Jurkat, Clone E6-1 (cell line): Measurements from ENCODE around the gene EZR.

Source experiments
- DNase-seq: peaks from one replicate; pipeline ENCODE4 v3.0.0-alpha.2; 2011; ENCODE audit warnings: low read depth, low spot score
- H3K4me3 ChIP-seq: 2 replicates; pipeline ENCODE4 v1.5.1; 2011; ENCODE audit warnings: mild to moderate bottlenecking, low read length, control low read depth, moderate library complexity

EZR gene

DNA sequence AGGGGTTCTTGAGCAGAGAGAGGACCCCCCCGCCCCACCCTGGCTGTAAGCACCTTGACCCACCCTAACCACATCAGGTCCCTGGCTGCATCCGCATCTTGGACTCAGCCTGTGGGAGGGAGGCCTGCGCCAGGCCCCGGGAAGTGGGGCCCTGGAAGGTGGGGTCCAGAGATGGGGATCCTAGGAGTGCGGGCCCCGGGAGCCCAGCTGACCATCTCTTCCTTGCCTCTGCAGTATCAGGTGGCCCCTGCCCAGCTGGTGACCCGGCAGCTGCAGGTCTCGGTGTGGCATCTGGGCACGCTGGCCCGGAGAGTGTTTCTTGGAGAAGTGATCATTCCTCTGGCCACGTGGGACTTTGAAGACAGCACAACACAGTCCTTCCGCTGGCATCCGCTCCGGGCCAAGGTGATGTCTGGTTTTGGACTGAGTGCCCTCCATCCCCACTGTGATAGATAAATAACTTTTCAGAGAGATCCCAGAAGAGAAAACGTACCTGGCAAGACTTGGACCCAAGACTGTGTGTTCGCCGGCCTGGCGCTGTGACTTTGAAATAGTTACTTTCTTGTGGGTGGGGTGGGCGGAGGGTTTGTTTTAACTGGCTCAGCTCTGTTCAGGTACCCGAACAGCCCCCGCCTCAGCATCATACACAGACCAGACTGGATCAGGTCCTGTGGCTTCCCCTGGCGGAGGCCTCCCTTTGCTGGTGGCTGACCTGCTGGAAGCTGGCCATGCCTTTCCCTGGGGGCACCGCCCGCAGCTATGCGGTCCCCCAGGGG is 62.0 kb downstream of the EZR start:
- DNase-seq, result no peak

DNA sequence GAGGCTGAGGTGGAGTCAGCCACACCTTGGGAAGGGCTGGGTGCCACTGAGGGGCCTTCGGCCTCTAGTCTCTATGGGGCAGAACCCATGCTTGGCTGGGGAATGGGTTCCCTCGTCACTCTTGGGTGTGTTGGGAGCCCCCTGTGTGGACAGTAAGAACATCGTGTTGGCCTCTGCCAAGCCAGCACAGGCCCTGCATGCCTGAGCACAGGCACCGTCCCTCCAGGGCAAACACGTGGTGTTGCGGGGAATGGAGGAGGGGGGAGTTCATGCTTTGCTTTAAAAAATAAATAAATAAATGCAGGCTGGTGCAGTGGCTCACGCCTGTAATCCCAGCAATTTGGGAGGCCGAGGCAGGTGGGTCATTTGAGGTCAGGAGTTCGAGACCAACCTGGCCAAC is 63.0 kb downstream of the EZR start:
- no peak for DNase-seq
- H3K4me3 ChIP-seq, result no peak overlapping the region

More for the DNA sequence above, 62.0 kb downstream of the EZR start:
- no peak overlapping the region for H3K4me3 ChIP-seq

DNA sequence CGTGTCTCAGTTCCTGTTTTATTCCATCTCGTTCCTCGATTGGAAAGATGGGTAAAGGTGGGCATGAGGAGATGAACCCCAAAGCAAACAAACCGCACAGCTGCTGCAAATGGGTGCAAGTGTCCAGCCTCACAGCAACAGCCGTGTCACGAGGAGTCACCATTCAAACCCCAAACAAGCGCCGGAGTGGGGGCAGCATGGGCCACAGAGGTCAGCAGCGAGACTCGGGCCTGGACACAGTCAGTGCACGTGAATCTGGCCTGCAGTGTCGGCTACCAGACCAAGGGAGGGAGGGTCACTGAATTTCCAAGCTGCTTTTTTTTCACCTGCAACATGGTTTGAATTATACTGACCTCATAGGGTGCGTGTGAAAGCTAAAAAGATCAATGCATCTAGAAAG is 63.5 kb downstream of the EZR start:
- DNase-seq, result no peak
- no peak overlapping the region for H3K4me3 ChIP-seq

DNA sequence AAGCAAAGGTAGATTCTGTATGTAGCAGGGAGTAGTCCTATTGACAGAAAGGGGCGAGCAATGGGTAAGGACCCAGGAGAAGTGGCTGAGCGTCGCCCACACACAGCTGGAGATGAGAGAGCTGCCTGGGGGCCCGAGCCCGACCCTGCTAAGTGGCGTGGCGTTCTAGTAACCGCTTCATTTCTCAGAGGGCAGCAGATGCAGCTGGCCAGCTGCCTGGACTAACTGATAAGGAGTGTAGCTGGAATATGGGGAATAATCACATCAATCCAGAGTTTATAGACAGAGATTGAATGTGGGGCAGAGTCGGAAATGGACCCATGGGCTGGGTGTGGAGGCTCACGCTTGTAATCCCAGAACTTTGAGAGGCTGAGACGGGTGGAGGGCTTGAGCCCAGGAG is 64.4 kb downstream of the EZR start:
- DNase-seq, result no peak
- H3K4me3 ChIP-seq, result no peak overlapping the region

DNA sequence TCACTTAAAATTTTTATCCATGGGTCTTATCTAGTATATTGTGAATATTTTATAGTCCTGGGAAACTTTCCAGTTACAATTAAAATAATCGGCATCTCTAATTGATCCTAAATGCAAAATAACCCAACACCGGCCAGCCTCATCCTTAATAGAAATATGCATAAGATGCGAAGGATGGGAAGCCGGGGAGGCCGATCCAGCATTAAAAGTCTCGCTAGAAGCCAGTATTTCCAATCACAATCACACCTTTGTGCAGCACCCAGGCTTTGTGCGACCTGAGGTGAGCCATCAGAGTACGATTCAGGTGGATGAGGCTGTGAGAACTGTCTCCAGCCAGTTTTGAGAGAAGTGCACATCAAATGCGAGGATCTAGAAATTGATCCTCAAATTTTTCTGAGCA is 65.4 kb downstream of the EZR start:
- no peak for DNase-seq
- no peak overlapping the region for H3K4me3 ChIP-seq

DNA sequence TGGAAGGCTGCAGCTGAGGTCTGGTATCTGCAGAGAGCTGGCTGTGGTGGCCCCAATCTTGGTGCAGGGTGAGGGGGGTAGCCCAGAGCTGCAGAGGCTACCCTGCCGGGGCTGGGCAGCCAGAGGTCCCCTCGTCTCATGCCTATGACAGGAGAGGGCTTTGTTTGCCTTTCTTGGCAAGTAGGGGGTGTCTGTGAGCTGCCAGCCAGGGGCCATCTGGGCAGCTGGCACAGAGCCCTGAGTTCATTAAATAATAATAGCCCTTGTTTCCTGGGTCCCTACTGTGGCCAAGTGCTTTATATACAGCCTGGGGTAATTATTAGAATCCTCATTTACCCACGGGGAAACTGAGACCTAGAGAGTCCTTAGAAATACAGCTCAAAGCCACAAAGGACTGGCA is 66.6 kb downstream of the EZR start:
- H3K4me3 ChIP-seq, result no peak overlapping the region
- no peak for DNase-seq

DNA sequence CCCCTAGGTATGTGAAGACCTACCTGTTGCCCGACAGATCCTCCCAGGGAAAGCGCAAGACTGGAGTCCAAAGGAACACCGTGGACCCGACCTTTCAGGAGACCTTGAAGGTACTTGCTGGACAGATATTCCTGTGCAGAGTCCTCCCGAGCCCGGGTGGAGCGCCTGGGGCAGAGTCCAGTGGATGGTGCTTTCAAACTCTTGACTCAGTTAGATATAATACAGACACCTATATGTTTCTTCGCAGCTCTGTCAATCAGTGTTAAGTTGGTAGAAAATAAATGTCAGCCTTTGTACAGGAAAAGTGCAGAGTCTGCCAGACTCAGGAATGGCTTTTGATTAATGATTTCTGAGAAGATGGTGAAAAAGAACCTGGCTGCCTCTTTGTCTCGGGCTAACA is 67.2 kb downstream of the EZR start:
- DNase-seq, result no peak
- H3K4me3 ChIP-seq, result no peak overlapping the region

DNA sequence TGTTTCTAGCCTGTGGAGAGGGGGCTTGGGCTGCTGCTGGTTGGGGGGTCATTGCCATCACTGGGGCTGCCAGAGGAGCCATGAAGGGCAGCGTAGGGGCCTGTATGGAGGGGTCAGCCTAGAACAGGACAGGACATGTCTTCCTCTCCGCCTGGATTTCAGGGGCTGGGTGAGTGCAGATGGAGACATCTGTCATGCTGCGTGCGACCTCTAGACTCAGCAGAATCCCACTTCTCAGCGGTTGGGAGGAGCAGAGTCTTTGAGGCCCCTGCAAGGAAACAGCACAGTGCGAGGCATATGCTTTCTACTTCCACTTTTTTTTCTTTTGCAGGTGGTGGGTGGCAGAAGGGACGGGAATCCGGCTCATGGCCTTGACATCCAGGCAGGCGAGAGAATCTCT is 67.9 kb downstream of the EZR start:
- H3K4me3 ChIP-seq, result no peak overlapping the region
- DNase-seq, result no peak

DNA sequence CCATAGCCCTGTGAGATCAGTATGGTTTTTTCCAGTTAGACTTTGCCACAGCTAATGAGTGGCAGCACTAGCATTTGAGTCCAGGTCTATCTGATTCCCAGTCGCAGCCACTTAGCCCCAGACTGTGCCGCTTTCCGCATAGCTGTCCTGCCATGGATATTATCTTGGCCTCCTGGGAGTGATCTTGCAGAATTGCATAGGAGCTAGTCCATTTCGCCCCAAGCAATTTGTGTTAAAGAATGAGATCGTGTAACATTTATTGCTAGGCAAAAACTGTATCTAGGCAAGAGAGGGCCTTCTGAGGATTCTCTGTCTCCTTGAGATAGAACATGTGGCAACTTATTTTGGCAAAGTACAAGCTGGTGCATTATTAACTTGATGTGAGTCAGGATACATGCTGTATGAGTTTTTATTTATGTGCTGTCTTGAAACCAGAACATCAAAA is 74.2 kb downstream of the EZR start:
- no peak overlapping the region for H3K4me3 ChIP-seq
- no peak for DNase-seq

DNA sequence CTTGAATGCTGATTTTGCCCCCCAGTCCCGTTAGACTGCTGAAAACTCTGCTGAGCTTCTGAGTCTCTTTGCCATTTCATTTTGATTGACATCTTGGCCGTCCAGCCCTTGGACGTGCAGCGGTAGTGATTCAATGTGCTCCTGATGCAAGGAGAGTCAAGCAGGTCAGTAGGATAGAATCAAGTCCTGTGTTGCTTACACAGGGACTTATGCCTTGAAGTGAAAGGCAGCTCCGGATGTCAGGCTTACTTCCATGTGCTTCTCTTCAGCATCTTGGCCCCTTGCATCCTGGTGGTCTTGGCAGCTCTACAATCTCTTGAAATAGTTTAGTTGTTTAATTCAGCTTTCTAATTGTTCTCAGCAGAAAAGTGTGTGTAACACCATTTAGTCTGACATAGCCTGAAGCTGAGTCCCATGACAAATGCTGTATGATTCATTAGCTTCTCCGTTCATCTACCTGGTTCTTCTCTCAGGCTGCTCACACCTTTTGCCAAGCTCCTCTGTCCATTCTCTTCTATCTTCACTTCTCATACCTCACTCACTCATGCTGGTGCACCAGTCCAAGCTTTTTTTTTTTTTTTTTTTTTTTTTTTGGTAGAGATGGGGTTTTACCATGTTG is 76.0 kb downstream of the EZR start:
- DNase-seq, result no peak
- H3K4me3 ChIP-seq, result no peak overlapping the region

DNA sequence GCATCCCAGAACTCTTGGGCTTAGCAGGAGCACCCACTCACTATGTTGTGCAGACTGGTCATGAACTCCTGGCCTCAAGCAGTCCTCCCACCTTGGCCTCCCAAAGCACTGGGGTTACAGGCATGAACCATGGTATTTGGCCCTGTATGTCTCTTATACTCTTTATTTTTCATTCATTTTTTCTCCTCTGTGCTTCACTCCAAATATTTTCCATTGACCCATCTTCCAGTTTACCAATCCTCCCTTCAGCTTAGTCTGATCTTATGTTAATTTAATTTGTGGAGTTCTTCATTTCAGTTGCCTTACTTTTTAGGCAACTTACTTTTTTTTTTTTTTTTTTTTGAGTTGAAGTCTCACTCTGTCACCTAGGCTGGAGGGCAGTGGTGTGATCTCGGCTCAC is 79.5 kb downstream of the EZR start:
- DNase-seq, result no peak
- no peak overlapping the region for H3K4me3 ChIP-seq

DNA sequence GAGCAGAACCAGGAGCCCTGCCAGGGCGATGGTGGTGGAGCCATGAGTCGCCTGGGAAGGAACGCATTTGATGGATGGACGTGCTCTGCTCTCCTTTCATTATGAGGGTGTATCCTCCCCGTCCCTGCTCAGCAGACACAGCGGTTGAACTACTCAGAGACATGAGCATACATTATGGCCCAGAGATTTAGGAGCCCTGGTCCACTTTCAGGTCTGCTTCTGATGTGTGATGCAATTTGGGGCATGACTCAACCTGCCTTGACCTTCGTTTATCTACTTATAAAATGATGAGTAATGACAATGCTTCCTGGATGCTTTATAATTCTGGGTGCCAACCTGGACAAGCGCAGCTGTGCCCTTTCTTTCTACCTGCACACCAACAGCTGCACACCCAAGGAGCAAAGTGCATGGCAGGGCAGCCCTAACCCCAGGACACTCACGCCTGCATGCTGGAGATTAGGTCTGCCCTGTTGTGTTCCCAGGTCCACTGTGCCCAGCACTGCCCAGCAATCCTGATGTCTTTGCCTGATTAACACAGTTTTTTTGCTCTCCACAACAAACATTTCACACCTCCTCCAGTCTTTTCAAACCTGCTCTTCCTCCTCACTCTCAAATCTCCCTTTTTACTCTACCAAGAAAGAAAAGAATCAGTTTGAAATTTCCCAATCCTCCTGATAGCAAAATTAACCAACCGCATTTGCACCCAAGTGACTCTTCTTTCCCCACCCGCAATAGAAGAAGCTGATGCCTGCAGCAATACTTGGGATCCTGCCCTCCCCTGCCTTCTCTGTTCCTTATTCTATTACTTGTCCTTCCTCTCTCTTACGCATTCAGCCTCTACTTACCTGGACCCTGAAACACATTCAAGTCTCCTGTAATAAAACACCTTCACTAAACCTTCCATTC is 81.2 kb downstream of the EZR start:
- DNase-seq, result no peak
- no peak overlapping the region for H3K4me3 ChIP-seq

DNA sequence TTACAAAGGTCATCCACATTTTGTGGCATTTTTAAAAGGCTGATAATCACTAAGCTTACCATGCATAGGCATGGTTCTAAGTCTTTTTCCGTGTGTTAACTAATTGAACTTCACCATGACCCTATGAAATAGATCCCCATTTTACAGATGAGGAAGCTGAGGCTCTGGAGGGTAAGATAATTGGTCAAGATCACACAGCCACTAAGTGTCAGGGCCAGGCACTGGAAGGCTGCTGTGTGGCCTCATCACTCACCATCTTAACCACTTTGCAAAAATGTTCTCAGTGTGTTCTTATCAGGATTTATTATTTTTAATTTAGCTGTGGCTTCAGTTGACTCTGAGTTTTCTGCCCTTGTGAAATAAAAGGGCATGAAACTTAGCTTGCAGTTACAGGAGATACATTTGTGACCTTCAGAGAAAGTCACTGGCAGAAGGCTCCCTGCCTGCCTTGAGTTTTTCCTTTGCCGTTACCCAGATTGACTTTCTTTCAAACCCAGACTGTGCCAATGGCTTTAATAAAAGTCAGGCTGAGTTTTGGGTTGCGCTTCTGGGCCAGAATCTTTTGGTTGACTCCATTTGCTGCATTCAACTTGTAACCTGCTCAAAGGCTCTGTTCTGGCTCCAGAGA is 82.0 kb downstream of the EZR start:
- DNase-seq, result no peak

DNA sequence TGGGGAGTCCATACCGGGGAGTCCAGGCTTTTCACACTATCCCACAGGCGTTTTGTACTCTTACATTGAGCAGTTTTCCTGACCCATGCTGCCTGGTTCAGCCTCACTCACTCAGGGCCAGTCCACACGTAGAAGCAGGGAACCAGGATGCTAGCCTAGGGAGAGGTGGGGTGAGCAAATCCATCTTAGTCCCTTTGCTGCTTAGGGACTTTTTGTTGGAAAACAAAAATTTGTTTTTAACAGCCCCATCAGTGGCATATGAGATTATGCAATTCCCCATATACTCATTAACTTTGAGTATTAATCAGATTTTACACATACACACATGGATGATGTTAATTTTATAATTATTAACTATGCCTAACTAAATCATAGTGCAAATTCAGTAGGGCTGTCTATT is 84.2 kb downstream of the EZR start:
- no peak overlapping the region for H3K4me3 ChIP-seq
- no peak for DNase-seq

More for the DNA sequence above, 82.0 kb downstream of the EZR start:
- H3K4me3 ChIP-seq, result no peak overlapping the region

DNA sequence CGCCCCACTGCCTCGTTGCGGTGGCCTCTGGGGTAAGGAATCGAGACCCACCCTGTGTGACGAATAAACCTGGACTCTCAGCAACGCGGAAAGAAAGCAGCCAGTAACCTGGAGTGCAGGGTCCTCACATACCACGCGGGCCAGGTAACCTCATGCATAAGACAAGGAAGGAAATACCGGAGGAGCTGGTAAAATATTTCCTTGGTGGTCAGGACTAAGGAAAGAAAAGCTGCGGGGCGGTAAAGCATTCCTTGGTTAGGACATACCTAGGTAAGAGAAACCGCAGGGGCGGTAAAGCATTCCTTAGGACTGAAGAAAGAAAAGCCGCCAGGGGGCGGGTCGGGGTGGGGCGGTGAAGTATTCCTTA is 88.6 kb downstream of the EZR start:
- no peak overlapping the region for H3K4me3 ChIP-seq
- DNase-seq, result no peak

DNA sequence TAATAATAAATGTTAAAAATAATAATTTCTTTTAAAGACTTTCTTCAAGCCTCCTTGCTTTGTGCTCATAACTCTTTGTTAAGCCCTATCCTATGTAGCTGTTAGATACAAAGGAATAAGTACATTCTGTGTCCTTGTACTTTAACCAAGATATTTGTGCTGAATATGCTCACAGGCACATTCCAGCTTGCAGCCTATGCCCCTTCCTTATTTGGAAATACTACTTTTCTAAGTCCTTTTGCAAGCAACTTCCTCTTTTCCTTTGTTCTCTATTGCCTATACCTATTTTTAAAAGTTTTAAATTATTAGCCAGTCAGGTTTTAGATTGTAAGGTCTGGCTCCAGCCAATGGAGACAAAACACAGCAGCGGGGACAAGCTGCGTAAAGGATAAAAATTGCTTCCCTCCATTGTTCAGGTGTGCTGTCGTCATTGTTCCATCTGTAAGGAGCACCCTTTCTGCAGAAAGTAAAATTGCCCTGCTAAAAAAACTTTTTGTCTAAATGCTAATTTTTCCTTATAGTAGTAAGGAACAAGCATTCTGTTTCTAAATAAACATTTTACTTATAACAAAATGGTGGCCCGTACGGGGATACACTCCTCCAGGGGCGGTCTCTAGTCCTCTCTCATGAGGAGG is 89.1 kb downstream of the EZR start:
- DNase-seq, result no peak
- H3K4me3 ChIP-seq, result no peak overlapping the region

DNA sequence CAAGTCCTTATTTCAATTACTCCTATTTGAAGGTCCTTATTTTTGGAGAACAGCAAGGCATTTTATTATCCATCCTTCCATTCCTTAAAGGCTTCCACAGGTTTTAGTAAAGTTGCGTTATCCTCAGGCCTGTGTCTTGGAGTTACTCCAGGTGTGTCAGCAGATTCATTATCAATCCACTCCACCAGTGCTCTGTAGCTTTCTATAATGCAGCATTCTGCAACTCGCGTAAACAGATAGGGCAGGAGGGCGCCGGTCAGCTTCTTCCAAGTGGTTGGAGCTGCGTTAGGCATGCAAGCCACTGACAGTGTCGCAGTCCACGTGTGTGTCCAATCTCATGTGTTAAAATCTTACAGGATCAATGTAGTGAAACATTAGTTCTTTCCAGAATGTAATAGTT is 93.5 kb downstream of the EZR start:
- H3K4me3 ChIP-seq, result no peak overlapping the region
- DNase-seq, result no peak

DNA sequence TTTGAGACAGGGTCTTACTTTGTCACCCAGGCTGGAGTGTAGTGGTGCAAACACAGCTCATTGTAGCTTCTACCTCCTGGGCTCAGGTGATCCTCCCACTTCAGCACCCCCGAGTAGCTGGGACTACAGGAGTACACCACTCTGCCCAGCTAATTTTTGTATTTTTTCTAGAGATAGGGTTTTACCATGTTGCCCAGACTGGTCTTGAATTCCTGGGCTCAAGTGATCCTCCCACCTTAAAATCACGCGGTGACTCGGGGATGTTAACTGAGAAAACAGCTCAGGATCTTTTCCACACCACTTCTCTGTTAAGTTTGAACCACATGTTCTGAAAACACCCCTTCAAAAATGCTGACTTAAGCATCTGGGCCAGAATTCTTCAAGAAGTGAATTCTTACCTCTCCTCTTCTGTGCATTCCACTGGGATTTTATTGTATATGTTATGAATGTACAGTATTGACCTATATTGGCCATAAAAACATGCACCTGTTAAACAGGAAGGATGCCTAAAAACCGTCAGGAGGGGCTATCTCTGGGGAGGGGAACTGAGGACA is 96.9 kb downstream of the EZR start:
- no peak overlapping the region for H3K4me3 ChIP-seq
- no peak for DNase-seq

DNA sequence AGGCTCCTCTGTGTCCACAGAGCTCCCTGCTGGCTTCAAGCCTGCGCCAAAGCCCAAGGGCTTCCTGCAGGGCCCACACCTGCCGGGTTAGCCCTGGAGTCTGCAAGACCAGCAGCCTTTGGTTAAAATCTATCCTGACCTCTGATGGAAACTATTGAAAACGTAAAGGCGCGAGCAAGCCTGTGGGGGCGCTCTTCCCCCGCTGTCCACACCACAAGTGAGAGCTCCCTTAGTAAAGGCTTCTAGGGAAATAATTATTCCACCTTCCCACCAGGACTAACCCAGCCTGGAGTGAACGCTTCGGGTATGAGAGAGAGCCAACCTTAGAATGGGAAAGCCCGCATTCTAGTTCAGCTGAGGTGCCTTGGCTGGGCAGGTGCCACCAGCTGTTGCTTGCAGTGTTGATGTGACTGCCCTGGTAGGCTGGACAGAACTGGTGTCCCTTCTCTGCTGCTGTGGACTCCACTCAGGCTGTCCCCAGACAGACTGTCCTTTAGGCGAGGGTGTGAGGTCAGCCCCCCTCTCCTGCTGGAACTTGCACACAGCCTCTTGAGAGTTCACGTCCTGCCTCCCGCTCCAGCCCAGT is 100.6 kb downstream of the EZR start:
- no peak for DNase-seq
- H3K4me3 ChIP-seq, result no peak overlapping the region
